Measurements from ENCODE around the gene SYT9. TPM values are rescaled to one million over a fixed set of nuclear protein-coding genes. Genes with fewer than 3 reads are reported as not detected.

SYT9 gene
- total and polyA plus RNA-seq, 4 experiments from 2014 or later = not detected

- ChIA-PET POLR2A (ENCODE audit: partially characterized antibody) (no interaction called here), CTCF (ENCODE audit: partially characterized antibody) (no interaction called here)
- no peaks in the 10 kb centered on the region for H3K27me3 ChIP-seq (ENCODE audit: insufficient read depth, low read length)
- H3K4me3 ChIP-seq (ENCODE audit: low read length in 2 of 2) = no peak overlapping the region
- H3K27ac Mint-ChIP-seq = no peak overlapping the region
- no peaks in the 10 kb centered on the region for H3K36me3 Mint-ChIP-seq
- H3K36me3 ChIP-seq (ENCODE audit: insufficient read depth, low read length) = no peaks in the 10 kb centered on the region
- H3K27ac ChIP-seq (ENCODE audit: low read depth, low read length) = no peak overlapping the region
- no peaks in the 10 kb centered on the region for H3K9me3 ChIP-seq (ENCODE audit: control insufficient read depth in 1 of 2, low read length in 2 of 2)
- no peaks in the 10 kb centered on the region for H3K4me1 Mint-ChIP-seq
- intact Hi-C loops (cut with micrococcal nuclease) = no loop called here
- no peaks in the 10 kb centered on the region for H3K9me3 Mint-ChIP-seq
- no peak overlapping the region for H3K4me3 Mint-ChIP-seq
- no peak for DNase-seq
- peaks cover 0 to 4% of the 10 kb centered on the region in 2 donors for H3K27me3 Mint-ChIP-seq
- no peaks in the 10 kb centered on the region for H3K4me1 ChIP-seq (ENCODE audit: insufficient read depth, low read length)
These were observed 246.5 kb downstream of the SYT9 start for GRCh38 chr11:7498193-7498592.

GRCh38 chr11:7499081-7499480, 247.4 kb downstream of the SYT9 start:
- Mint-ChIP-seq H3K4me1 (no peaks in the 10 kb centered on the region), H3K36me3 (no peaks in the 10 kb centered on the region), H3K9me3 (no peaks in the 10 kb centered on the region), H3K27ac (no peak overlapping the region), H3K4me3 (no peak overlapping the region), H3K27me3 (peaks cover 0 to 4% of the 10 kb centered on the region in 2 donors)
- DNase-seq = no peak
- H3K4me3 ChIP-seq (ENCODE audit: low read length in 2 of 2) = no peak overlapping the region
- H3K27ac ChIP-seq (ENCODE audit: low read depth, low read length) = no peak overlapping the region
- intact Hi-C loops (cut with micrococcal nuclease) = no loop called here
- H3K9me3 ChIP-seq (ENCODE audit: control insufficient read depth in 1 of 2, low read length in 2 of 2) = no peaks in the 10 kb centered on the region
- ChIA-PET POLR2A (ENCODE audit: partially characterized antibody) (no interaction called here), CTCF (ENCODE audit: partially characterized antibody) (no interaction called here)
- no peaks in the 10 kb centered on the region for H3K27me3 ChIP-seq (ENCODE audit: insufficient read depth, low read length)
- no peaks in the 10 kb centered on the region for H3K36me3 ChIP-seq (ENCODE audit: insufficient read depth, low read length)
- no peaks in the 10 kb centered on the region for H3K4me1 ChIP-seq (ENCODE audit: insufficient read depth, low read length)

- Mint-ChIP-seq H3K27me3 (peaks cover 0 to 1% of the 10 kb centered on the region in 2 donors), H3K4me1 (no peaks in the 10 kb centered on the region)
- CTCF ChIA-PET (ENCODE audit: partially characterized antibody) = interaction anchor here (1.7 kb wide), 1 partner anchor 12 kb away, joined by 6 read pairs; no protein-coding TSS in a partner anchor
These were observed 248.5 kb downstream of the SYT9 start for GRCh38 chr11:7500251-7500650.

DNA sequence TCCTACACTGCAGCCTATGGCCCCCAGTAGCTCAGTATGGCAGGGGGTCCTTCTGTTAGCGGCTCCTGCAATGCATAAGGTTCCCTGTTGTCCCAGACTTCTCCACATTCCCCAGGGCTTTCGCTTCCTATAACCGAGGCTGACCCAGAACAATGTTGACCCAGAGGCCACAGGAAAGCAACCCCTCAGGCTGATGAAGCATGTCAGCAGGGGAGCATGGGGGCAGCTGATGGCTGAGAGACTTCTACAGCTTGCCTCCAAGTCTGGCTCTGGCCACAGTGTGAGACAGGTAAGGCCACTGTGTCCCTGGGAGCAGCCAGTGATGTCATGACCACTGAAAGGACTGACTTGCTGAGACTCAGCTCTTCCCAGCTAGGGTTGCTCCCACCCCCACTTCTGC, 249.5 kb downstream of the SYT9 start:
- Mint-ChIP-seq H3K27me3 (peaks cover 0 to 1% of the 10 kb centered on the region in 2 donors), H3K36me3 (no peaks in the 10 kb centered on the region), H3K4me3 (no peak overlapping the region), H3K4me1 (no peaks in the 10 kb centered on the region), H3K9me3 (no peaks in the 10 kb centered on the region), H3K27ac (no peak overlapping the region)
- Histone ChIP-seq H3K27me3 (ENCODE audit: insufficient read depth, low read length) (no peaks in the 10 kb centered on the region), H3K4me3 (ENCODE audit: low read length in 2 of 2) (no peak overlapping the region), H3K27ac (ENCODE audit: low read depth, low read length) (no peak overlapping the region), H3K9me3 (ENCODE audit: control insufficient read depth in 1 of 2, low read length in 2 of 2) (no peaks in the 10 kb centered on the region), H3K36me3 (ENCODE audit: insufficient read depth, low read length) (no peaks in the 10 kb centered on the region), H3K4me1 (ENCODE audit: insufficient read depth, low read length) (no peaks in the 10 kb centered on the region)
- intact Hi-C loops (cut with micrococcal nuclease) = no loop called here
- CTCF ChIA-PET (ENCODE audit: partially characterized antibody) = interaction anchor here (1.7 kb wide), 1 partner anchor 11 kb away, joined by 6 read pairs; no protein-coding TSS in a partner anchor
- no peak for DNase-seq
- POLR2A ChIA-PET (ENCODE audit: partially characterized antibody) = no interaction called here

More at GRCh38 chr11:7500251-7500650, 248.5 kb downstream of the SYT9 start:
- H3K27me3 ChIP-seq (ENCODE audit: insufficient read depth, low read length) = no peaks in the 10 kb centered on the region
- Mint-ChIP-seq H3K9me3 (no peaks in the 10 kb centered on the region), H3K27ac (no peak overlapping the region), H3K4me3 (no peak overlapping the region), H3K36me3 (no peaks in the 10 kb centered on the region)
- DNase-seq = no peak
- POLR2A ChIA-PET (ENCODE audit: partially characterized antibody) = no interaction called here
- H3K4me1 ChIP-seq (ENCODE audit: insufficient read depth, low read length) = no peaks in the 10 kb centered on the region
- no peaks in the 10 kb centered on the region for H3K9me3 ChIP-seq (ENCODE audit: control insufficient read depth in 1 of 2, low read length in 2 of 2)
- H3K27ac ChIP-seq (ENCODE audit: low read depth, low read length) = no peak overlapping the region
- no peaks in the 10 kb centered on the region for H3K36me3 ChIP-seq (ENCODE audit: insufficient read depth, low read length)
- no peak overlapping the region for H3K4me3 ChIP-seq (ENCODE audit: low read length in 2 of 2)
- intact Hi-C loops (cut with micrococcal nuclease) = no loop called here

DNA sequence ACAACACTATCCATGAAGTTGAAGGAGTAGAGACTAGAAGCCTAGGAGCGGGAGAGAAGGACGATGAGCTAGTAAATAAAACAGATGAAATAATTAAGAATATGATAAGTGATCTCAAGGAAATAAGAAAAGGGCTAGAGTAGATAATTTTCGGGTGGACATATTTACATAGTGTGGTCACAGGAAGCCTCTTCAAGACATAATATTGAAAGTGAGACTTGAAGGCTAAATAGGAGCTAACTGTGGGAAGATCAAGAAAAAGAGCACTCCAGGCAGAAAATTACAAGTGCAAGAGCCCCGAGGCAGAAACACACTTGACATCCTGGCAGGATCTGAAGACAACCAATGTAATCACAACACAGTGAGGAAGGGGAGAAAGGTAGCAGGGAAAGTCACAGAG, 250.2 kb downstream of the SYT9 start:
- DNase-seq = no peak
- Histone ChIP-seq H3K27ac (ENCODE audit: low read depth, low read length) (no peak overlapping the region), H3K4me1 (ENCODE audit: insufficient read depth, low read length) (no peaks in the 10 kb centered on the region), H3K4me3 (ENCODE audit: low read length in 2 of 2) (no peak overlapping the region), H3K9me3 (ENCODE audit: control insufficient read depth in 1 of 2, low read length in 2 of 2) (no peaks in the 10 kb centered on the region), H3K27me3 (ENCODE audit: insufficient read depth, low read length) (no peaks in the 10 kb centered on the region), H3K36me3 (ENCODE audit: insufficient read depth, low read length) (no peaks in the 10 kb centered on the region)
- CTCF ChIA-PET (ENCODE audit: partially characterized antibody) = interaction anchor here (1.7 kb wide), 1 partner anchor 11 kb away, joined by 6 read pairs; no protein-coding TSS in a partner anchor
- peaks cover 1 to 2% of the 10 kb centered on the region in 2 donors for H3K27me3 Mint-ChIP-seq
- no peaks in the 10 kb centered on the region for H3K9me3 Mint-ChIP-seq
- no peak overlapping the region for H3K27ac Mint-ChIP-seq
- H3K4me3 Mint-ChIP-seq = no peak overlapping the region
- H3K36me3 Mint-ChIP-seq = no peaks in the 10 kb centered on the region
- intact Hi-C loops (cut with micrococcal nuclease) = no loop called here
- H3K4me1 Mint-ChIP-seq = no peaks in the 10 kb centered on the region
- POLR2A ChIA-PET (ENCODE audit: partially characterized antibody) = no interaction called here

GRCh38 chr11:7506243-7506642, 254.5 kb downstream of the SYT9 start:
- H3K4me3 Mint-ChIP-seq = no peak overlapping the region
- Histone ChIP-seq H3K36me3 (ENCODE audit: insufficient read depth, low read length) (no peaks in the 10 kb centered on the region), H3K9me3 (ENCODE audit: control insufficient read depth in 1 of 2, low read length in 2 of 2) (no peaks in the 10 kb centered on the region), H3K27ac (ENCODE audit: low read depth, low read length) (no peak overlapping the region), H3K4me3 (ENCODE audit: low read length in 2 of 2) (no peak overlapping the region), H3K4me1 (ENCODE audit: insufficient read depth, low read length) (no peaks in the 10 kb centered on the region), H3K27me3 (ENCODE audit: insufficient read depth, low read length) (no peaks in the 10 kb centered on the region)
- intact Hi-C loops (cut with micrococcal nuclease) = no loop called here
- POLR2A ChIA-PET (ENCODE audit: partially characterized antibody) = no interaction called here
- peaks cover 0 to under 1% (median 0%) of the 10 kb centered on the region in 4 donors for H3K4me1 Mint-ChIP-seq
- CTCF ChIA-PET (ENCODE audit: partially characterized antibody) = no interaction called here
- H3K27ac Mint-ChIP-seq = no peak overlapping the region
- no peak for DNase-seq
- H3K9me3 Mint-ChIP-seq = no peaks in the 10 kb centered on the region
- no peaks in the 10 kb centered on the region for H3K36me3 Mint-ChIP-seq
- H3K27me3 Mint-ChIP-seq = peaks cover 0 to 3% of the 10 kb centered on the region in 2 donors

- DNase-seq = no peak
- Histone ChIP-seq H3K4me1 (ENCODE audit: insufficient read depth, low read length) (peaks cover 4% of the 10 kb centered on the region), H3K9me3 (ENCODE audit: control insufficient read depth in 1 of 2, low read length in 2 of 2) (no peaks in the 10 kb centered on the region), H3K27ac (ENCODE audit: low read depth, low read length) (no peak overlapping the region), H3K36me3 (ENCODE audit: insufficient read depth, low read length) (no peaks in the 10 kb centered on the region), H3K4me3 (ENCODE audit: low read length in 2 of 2) (no peak overlapping the region), H3K27me3 (ENCODE audit: insufficient read depth, low read length) (no peaks in the 10 kb centered on the region)
- Mint-ChIP-seq H3K27ac (no peak overlapping the region), H3K9me3 (no peaks in the 10 kb centered on the region), H3K27me3 (peaks cover 0 to 3% of the 10 kb centered on the region in 2 donors), H3K4me1 (peaks cover 0 to 15% (median 3%) of the 10 kb centered on the region in 4 donors), H3K36me3 (peaks cover 0 to under 1% of the 10 kb centered on the region in 2 donors), H3K4me3 (no peak overlapping the region)
- intact Hi-C loops (cut with micrococcal nuclease) = no loop called here
- CTCF ChIA-PET (ENCODE audit: partially characterized antibody) = interaction anchor here (1.3 to 1.4 kb wide), 2 partner anchors 31 to 186 kb away, joined by 3 to 4 read pairs; no protein-coding TSS in a partner anchor
- POLR2A ChIA-PET (ENCODE audit: partially characterized antibody) = no interaction called here
These were observed 256.4 kb downstream of the SYT9 start for GRCh38 chr11:7508087-7508486.
